ENCODE data around the gene TIA1. TPM values are rescaled to one million over a fixed set of nuclear protein-coding genes. Genes with fewer than 3 reads are reported as not detected.

The TIA1 gene
- total RNA-seq, 1 donor, result 57.1 TPM

Other genes with a start within 250 kb of the TIA1 start
- gene PCBP1, start 161.2 kb downstream of the TIA1 start, total RNA-seq, result 91.0 TPM
- gene C2orf42, start 57.6 kb downstream of the TIA1 start, total RNA-seq, result 19.6 TPM
- gene PCYOX1, start 9.5 kb upstream of the TIA1 start, total RNA-seq, result 4.9 TPM
- 92.5 TPM for gene SNRPG, start 45.1 kb upstream of the TIA1 start, total RNA-seq
- 18.1 TPM for gene FAM136A, start 53.4 kb upstream of the TIA1 start, total RNA-seq

Measured in mononuclear cell (primary cell).